Stimulated activated CD8-positive, alpha-beta memory T cell treated with anti-CD3 and anti-CD28 coated beads, Interleukin-15, amount 100 ng/mL, for 4 hours (primary cell): ENCODE measurements around the gene CTH.
"Not testable (repeated sequence)": the region's sequence is repeated elsewhere in the genome, so short reads cannot be mapped to it uniquely, and the experiment has no call there.

Experiments used
- DNase-seq, 2 donors: peaks; one replicate each; pipeline ENCODE4 v3.0.0-alpha.2; 2020; ENCODE audit warnings: low read depth in 2 of 2

The CTH gene

DNA sequence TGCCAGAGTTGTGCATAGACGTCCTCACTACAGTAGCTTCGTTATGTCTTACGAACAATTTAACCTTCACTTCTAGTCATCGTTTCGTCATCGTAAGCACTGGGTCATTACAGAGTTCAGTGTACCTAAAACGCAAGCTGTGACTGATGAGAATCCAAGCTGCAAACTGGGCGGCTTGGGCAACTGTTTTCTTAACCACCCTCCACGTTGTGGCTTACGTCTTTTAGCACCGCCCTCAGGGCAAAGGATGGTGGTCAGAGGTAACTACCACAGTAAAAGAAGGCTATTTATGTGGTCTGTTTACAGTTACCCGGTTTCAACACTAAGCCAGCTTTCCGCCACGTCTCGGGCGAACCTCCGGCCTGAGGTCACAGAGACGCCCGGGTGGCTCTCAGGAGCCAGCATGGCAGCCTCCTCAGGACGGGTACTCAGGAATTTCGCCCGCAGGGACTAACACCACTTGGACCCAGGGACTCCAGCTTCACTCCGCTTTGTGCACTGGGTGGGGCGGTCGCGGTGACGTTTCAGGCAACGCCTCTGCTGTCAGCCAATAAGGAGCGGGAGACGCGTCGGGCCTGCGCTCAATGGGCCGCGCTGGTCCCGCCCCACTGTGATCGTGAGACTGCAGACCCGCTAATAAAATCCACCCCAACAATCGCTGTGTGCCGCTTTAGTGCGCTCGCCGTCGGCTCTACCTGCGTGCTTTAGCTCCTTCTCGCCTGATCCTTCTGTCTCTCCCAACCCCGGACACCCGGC, at the start of gene CTH:
Gene CTH (plus strand): TSS at position 665 of the 756 bp plus-strand sequence. CDS start 148 bp downstream, outside the sequence.
- peak; percentile 77 to 78 for DNase-seq

DNA sequence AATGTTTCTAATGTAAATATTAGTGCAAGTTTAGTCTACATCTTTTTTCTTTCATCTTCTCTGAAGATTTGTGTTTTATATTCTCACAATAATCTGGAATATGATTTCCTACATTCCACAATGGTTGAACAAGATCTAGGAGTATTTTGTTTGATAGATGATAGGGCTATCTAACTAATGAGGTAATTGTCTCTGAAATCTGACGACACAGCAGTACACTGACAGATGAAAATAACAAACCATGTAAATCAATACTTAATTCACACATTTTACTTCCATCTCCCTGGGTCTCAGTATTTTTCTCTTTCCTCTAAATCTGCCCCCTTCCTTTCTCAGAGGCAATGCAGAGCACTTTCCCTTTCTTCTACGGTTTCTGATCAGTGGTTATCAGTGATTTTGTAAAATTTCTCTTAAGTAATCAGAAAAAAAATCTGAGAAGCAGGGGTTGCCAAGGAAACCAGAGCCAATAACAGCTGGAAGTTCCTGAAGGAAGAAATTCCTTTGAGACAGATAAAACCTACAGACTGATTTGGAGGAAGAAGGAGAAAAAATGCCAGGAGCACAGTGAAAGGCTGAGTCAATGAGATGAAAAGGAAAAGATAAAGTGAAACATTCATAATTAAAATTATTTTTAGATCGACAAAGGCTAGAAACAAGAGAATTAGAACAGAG, 49.2 kb upstream of the CTH start:
- no peak for DNase-seq

DNA sequence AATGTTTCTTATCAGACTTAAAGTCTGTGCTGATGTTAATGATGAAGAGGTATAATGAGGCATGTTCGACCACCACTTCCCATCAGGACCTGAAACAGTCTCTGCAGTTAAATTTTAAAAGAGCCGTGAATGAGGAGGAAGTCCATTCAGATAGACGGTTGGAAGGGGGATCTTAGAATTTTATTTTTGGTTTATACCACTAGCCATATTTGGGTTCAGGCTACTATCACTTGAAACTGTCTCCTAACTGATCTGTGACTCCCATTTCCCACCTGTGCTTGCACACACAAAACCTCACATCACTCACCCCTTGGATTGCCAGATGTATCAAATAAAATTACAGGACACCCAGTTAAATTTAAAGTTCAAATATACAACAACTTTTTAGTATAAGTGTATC, 46.6 kb upstream of the CTH start:
- no peak for DNase-seq

DNA sequence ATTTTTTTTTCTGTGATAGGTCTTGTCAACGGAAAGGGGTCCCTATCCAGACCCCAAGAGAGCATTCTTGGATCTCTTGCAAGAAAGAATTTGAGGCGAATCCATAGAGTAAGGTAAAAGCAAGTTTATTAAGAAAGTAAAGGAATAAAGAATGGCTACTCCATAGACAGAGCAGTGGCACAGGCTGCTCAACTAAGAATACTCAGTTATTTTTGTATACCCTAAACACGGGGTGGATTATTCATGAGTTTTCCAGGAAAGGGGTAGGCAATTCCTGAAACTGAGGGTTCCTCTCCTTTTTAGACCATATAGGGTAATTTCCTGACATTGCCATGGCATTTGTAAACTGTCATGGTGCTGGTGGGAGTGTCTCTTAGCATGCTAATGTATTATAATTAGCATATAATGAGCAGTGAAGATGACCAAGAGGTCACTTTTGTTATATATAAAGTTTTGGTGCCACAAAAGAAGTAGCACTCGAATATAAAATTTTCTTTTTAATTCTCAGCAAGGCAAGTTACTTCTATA, 44.6 kb upstream of the CTH start:
- DNase-seq = not testable (repeated sequence)

DNA sequence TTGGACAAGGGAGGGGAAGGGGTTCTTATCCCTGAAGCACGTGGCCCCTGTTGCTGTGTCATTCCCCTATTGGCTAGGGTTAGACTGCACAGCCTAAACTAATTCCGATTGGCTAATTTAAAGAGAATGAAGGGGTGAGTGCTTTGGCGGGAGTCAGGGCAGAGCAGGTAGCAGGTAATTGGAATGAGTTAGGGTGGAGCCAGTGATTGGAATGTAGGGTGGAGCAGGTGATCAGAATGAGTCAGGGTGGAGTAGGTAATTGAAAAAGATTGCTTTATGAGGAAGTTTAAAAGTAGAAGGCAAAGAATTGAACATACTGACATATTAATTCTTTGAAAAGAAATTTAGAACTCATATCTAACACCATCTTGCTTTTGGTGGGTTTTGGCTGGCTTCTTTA, 44.1 kb upstream of the CTH start:
- not testable (repeated sequence) for DNase-seq

DNA sequence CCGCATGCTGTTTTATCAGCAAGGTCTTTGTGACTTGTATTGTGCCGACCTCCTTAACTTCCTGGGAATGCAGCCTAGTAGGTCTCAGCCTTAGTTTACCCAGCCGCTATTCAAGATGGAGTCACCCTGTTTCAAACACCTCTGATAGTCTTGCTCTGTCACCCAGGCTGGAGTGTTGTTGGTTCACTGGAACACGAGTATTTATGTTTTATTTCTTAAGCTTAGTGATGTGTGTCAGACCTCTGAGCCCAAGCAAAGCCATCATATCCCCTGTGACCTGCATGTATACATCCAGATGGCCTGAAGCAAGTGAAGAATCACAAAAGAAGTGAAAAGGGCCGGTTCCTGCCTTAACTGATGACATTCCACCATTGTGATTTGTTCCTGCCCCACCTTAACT, 43.7 kb upstream of the CTH start:
- DNase-seq = not testable (repeated sequence)

DNA sequence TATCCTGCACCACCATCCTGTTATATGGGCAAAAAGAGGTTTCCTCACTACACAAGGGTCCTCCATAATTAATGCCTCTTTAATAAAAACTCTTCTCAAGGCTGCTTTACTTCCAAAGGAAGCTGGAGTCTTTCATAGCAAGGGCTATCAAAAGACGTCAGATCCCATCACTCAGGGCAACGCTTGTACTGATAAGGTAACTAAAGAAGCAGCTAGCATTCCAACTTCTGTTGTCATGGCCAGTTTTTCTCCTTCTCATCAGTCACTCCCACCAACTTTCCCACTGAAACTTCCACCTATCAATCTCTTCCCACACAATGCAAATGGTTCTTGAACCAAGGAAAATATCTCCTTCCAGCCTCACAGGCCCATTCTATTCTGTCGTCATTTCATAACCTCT, 39.5 kb upstream of the CTH start:
- DNase-seq = not testable (repeated sequence)

DNA sequence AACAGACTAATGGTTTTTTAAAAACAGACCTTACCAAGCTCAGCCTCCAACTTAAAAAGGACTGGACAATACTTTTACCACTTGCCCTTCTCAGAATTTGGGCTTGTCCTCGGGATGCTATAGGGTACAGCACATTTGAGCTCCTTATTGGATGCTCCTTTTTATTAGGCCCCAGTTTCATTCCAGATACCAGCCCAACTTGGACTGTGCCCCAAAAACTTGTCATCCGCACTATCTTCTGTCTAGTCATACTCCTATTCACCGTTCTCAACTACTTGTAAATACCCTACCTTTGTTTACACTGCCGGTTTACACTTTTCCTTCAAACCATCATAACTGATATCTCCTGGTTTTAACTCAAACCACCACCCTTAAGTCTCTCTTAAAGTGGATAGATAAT, 38.6 kb upstream of the CTH start:
- no peak for DNase-seq

DNA sequence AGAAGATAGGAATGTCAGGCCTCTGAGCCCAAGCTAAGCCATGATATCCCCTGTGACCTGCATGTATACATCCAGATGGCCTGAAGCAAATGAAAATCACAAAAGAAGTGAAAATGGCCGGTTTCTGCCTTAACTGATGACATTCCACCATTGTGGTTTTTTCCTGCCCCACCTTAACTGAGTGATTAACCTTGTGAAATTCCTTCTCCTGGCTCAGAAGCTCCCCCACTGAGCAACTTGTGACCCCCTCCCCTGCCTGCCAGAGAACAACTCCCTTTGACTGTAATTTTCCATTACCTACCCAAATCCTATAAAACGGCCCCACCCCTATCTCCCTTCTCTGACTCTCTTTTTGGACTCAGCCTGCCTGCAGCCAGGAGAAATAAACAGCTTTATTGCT, 37.5 kb upstream of the CTH start:
- not testable (repeated sequence) for DNase-seq

DNA sequence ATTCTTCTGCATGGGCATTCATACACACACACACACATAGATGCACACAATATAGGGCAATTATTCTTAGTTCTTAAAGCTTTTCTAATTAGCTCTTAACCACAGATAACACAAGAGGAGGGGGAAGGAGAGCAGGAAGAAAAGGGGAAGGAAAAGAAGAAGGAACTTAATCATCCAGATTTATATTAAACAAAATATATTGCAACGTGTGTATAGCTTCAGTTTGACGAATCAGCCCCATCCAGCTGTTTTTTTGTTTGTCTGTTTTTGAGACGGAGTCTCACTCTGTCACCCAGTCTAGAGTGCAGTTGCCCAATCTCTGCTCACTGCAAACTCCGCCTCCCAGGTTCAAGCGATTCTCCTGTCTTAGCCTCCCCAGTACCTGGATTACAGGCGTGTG, 34.9 kb upstream of the CTH start:
- DNase-seq = no peak

DNA sequence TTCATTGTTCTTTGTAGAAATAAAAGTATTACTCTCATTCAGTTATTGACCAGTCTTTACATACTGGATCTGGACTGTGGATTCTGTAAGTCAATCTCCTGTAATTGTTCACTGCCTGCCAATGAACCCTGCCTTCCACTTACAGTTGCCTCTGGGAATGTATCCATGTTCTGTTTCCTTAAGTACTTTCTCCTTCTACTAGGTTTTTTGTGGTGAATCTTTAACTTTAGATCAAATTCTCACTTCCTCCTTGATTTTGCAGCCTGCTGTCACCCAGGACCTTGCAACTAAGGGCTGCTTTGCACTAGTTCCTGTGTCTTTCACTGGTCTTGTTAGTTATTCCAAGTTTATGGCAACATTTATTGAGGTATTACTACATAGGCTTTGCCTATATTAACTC, 28.4 kb upstream of the CTH start:
- no peak for DNase-seq

DNA sequence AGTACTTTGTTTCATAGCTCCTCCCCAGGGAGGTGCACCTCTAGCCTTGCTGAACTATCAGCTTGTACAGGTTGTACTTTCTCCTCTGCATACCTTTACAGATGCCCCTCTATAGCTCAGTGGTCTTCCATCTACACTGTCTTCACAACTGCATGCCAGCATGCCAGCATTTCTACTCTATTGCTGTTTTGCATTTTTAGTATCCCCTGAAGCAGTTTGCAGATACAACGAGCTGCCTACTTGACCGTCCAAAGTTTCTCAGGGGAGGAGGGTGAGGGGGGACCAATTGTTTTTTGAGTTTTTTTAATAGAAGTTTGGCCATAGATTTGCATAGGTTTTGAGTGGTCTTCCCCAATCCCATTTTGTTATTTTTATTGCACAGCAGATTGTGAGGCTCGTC, 27.6 kb upstream of the CTH start:
- DNase-seq = no peak

DNA sequence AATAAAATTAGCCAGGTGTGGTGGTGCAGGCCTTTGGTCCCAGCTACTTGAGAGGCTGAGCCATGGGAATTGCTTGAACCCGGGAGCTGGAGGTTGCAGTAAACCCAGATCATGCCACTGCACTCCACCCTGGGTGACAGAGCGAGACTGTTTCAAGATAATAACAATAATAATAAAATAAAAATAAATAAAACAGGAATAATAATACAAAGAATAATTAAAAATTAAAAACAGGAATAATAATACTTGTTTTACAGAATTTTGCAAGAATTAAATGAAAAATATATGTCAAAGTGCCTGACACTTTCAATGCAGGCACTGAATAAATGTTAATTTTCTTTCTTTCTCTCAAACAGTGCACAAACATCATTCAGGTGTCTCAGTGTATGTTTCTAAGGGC, 26.5 kb upstream of the CTH start:
- DNase-seq = no peak

DNA sequence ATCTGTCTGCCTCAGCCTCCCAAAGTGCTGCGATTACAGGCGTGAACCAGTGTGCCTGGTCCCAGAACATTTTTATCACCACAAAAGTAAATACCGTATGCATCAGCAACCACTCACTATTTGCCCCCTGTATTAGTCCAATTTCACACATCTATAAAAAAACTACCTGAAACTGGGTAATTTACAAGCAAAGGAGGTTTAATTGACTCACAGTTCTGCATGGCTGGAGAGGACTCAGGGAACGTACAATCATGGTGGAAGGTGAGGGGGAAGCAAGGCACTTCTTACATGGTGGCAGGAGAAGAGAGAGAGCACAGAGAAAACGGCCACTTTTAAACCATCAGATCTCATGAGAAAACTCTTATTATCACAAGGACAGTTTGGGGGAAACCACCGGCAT, 25.6 kb upstream of the CTH start:
- no peak for DNase-seq

DNA sequence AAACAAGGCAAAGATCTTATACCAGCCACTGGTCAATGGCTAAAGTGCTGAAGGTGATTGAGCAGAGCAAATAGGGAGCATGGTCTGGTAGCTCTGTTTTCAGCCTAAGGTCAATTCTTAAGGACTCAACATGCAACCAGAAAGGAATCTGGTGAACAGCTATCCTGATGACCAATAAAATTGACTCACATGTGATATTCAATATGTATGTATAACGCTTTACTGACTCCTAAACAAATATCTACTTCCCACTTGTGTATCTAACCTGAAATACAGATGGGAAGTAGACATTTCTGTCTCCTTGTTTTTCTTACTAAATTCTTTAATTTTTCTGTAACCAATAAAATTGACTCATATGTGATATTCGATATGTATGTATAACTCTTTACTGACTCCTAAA, 24.9 kb upstream of the CTH start:
- no peak for DNase-seq

DNA sequence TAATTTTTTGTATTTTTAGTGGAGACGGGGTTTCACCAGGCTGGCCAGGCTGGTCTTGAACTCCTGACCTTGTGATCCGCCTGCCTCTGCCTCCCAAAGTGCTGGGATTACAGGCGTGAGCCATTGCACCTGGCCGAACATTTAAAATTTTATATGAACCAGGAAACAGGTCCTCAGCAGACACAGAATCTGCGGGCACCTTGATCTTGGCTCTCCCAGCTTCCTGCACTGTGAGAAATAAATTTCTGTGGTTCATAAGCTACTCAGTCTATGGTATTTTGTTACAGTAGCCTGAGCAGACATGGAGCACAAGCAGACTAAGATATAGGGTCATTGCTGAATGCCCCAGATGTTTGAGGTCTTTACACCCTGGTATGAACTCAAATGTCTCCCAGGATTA, 23.6 kb upstream of the CTH start:
- DNase-seq = no peak

DNA sequence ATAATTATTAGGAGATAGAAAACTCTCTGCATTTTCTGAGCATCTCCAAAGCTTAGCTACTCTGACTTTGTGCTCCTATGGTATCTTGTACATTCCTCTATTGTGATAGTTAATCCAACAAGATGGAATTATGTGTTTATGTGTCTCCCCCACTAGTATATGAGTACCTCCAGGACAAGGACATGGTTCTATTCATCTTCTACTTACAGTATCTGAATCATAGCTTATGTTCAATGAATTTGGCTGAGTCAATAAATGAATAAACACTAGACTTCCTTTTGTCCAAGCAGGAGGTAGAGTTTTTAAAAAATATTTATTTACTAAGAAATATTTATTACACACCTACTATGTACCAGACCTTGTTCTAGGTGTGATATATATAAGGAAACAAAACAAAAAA, 18.4 kb upstream of the CTH start:
- DNase-seq = no peak

DNA sequence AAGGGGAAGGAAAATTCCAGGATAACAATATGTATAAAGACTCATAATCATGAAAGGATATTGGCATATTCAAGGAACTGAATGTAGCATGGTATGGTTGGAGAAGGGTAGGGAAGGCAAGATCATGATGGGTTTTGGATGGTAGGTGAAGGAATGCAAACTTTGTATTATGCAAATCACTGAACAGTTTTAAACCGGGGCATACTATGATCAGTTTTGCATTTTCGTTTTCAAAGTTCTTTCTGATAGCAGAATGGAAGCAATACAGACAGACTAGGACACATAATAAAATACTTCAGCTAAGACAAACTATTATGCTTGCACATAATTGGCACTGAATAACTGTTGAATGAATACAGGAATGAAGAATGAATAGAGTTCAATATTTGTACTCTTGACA, 14.5 kb upstream of the CTH start:
- DNase-seq = no peak

DNA sequence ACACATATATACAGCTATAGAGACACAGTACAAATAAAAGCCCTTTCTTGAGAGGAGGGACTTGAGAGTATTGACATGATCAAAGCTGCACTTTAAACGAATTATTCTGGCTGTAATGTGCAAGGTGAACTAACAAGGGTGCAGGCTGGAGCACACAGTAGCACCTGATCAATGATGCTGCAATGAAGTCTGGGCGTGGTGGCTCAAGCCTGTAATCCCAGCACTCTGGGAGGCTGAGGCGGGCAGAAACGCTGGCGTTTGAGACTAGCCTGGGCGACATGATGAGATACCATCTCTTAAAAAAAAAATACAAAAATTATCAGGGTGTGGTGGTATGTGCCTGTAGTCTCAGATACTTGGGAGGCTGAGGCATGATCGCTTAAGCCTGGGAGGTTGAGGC, 14.1 kb upstream of the CTH start:
- DNase-seq = no peak

DNA sequence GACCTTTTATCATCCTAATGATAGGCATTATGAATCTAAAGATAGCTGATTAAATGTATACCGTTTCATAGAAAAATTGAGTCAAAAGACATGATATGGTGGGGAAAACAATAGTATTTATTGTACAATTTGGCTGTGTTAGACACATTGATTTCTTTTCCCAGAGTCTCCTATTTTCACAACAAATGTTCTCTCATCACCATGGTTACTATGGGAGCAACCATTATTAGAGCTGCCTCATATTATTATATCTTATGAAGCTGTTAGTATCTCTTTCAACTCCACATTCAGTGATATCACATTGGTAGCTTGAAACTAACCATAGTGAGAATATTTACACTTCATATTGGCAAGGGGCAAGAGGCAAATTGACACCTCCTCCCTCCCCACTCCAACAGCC, 10.7 kb upstream of the CTH start:
- DNase-seq = no peak

DNA sequence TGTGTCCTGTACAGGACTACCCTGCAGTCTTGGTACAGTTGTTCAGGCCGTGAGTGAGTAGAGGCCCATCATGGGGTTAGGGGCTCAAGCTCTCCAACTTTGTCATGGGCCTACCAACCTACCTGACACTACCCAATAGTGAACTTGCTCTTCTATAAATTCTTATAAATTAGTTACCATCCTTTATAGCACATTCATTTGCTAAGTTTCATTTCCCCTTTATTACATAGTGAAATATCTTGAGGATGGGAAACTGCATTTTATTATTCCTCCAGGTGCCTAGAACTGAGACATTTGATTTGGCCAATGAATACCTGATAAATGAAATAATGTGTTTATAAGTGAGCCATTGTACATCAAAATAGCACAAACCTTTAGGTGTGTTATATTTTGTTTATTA, 9.1 kb upstream of the CTH start:
- DNase-seq = no peak

DNA sequence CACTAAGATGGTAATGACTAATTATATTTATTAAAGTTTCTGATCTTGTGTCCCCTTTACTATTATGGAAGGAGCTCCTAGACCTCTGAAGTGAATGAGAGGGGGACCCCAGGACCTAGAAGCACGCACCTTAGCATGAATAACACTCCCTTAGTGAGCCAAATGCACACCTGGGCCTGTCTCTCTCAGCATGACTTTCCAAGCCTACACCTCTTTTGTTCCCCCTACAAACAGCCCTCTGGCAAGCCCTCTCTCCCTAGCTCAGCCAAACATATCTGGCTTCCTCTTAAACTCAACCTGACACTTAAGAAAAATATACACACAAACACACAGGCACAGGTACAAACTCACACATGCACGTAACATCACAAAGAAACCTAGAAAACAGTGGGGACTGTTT, 7.3 kb upstream of the CTH start:
- DNase-seq = no peak

DNA sequence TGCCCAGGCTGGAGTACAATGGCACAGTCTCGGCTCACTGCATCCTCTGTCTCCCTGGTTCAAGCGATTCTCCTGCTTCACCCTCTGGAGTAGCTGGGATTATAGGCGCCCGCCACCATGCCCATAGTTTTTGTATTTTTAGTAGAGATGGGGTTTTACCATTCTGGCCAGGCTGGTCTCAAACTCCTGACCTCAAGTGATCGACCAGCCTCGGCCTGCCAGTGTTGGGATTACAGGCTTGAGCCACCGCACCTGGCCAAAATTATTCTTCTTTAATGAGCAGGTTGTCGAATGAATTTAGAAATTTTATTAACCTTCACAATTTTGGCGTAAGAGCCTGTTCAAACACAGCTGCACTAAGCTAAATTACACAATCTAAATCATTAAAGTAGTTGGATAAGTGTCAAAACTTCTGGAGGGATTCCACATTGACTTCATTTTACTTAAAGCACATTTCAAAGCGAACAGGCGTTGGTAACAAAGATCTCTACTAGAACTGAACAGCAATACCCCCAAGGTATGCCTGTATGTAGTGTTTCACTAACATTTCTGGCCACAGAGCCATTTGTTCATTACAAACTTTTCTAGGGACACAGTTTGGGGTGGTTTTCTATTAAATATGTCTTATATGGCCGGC, 5.2 kb upstream of the CTH start:
- no peak for DNase-seq
